ENCODE results near the gene IRX2.

DNA sequence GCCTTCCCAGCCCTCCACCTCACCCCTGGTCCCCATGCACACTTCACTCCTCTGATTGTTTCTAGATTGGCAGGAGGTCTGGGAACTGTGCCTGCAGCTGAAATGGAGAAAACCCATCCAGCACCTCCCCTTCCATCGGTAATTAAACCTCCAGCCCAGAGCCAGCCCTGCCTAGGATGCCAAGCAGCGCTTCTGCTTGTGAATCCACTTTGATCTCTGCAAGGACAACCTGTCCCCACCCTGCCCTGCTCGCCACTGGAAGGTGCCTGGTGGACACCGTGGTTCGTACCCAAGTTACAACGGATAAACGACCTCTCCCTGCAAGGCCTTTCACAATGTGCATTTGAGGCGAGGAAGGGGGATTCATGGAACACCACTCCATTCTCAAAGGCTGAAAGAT is 50.6 kb downstream of the IRX2 start:
- TF ChIP-seq, protein P1, sequence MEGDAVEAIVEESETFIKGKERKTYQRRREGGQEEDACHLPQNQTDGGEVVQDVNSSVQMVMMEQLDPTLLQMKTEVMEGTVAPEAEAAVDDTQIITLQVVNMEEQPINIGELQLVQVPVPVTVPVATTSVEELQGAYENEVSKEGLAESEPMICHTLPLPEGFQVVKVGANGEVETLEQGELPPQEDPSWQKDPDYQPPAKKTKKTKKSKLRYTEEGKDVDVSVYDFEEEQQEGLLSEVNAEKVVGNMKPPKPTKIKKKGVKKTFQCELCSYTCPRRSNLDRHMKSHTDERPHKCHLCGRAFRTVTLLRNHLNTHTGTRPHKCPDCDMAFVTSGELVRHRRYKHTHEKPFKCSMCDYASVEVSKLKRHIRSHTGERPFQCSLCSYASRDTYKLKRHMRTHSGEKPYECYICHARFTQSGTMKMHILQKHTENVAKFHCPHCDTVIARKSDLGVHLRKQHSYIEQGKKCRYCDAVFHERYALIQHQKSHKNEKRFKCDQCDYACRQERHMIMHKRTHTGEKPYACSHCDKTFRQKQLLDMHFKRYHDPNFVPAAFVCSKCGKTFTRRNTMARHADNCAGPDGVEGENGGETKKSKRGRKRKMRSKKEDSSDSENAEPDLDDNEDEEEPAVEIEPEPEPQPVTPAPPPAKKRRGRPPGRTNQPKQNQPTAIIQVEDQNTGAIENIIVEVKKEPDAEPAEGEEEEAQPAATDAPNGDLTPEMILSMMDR (conservative IDR thresholded peaks at IDR 0.05; ENCODE audit: low read depth, low read length), result no peak
- no peak for TF ChIP-seq EZH2 (IDR thresholded peaks at IDR 0.05; ENCODE audit: borderline replicate concordance, low read depth, low read length, poor library complexity, severe bottlenecking)

All from A673 (cell line).